GM06990 (cell line): ENCODE data around the gene DLG2.

Source experiments
- DNase-seq: peaks from one replicate; pipeline ENCODE4 v3.0.0-alpha.2; 2011; ENCODE audit not compliant: insufficient read length; ENCODE audit errors: extremely low read depth
- H3K27me3 ChIP-seq: replicated peaks from 2 replicates; pipeline ENCODE4 v1.6.0; 2011; ENCODE audit warnings: low read length; ENCODE audit not compliant: control insufficient read depth, insufficient read depth
- H3K36me3 ChIP-seq: 2 replicates; pipeline ENCODE4 v1.5.1; 2011; ENCODE audit warnings: low read length; ENCODE audit not compliant: control insufficient read depth, insufficient read depth
- H3K4me3 ChIP-seq: replicated peaks from 2 replicates; pipeline ENCODE4 v1.5.1; 2011; ENCODE audit warnings: low read depth, mild to moderate bottlenecking, control low read depth, low read length
- TF ChIP-seq, protein P1 (sequence below): IDR thresholded peaks from 2 replicates; pipeline ENCODE4 v1.5.1; 2011; ENCODE audit warnings: low read length, control low read depth, mild to moderate bottlenecking, inconsistent platforms; ENCODE audit not compliant: insufficient read depth, poor library complexity, severe bottlenecking

DLG2 gene

DNA sequence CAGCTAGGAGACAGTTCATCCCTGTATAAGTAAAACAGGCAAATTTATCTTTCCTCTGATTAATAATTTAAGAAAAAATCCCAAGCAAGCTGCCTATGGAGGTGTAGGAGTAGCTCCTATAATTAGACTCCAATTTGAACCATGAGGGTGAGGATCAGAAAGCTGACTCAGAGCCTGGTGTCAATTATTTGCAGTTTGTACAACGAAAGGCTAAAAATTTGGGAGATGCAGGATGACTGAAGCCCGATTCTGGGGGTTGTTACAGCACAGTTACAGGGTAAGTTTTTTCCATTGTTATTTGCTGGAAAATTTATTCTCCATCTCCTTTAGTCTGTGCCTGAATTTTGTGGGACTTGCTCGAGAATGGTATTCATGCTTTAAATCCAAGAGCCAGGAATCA lies 1981.6 kb downstream of the DLG2 start:
- TF ChIP-seq, protein P1, sequence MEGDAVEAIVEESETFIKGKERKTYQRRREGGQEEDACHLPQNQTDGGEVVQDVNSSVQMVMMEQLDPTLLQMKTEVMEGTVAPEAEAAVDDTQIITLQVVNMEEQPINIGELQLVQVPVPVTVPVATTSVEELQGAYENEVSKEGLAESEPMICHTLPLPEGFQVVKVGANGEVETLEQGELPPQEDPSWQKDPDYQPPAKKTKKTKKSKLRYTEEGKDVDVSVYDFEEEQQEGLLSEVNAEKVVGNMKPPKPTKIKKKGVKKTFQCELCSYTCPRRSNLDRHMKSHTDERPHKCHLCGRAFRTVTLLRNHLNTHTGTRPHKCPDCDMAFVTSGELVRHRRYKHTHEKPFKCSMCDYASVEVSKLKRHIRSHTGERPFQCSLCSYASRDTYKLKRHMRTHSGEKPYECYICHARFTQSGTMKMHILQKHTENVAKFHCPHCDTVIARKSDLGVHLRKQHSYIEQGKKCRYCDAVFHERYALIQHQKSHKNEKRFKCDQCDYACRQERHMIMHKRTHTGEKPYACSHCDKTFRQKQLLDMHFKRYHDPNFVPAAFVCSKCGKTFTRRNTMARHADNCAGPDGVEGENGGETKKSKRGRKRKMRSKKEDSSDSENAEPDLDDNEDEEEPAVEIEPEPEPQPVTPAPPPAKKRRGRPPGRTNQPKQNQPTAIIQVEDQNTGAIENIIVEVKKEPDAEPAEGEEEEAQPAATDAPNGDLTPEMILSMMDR: no peak
- Histone ChIP-seq H3K27me3 (no peaks in the 10 kb centered on the region), H3K36me3 (no peaks in the 10 kb centered on the region), H3K4me3 (no peak overlapping the region)
- DNase-seq: no peak

GRCh38 chr11:83643115-83643514 lies 1984.0 kb downstream of the DLG2 start:
- DNase-seq: peak; percentile 5
- H3K36me3 ChIP-seq: no peaks in the 10 kb centered on the region

DNA sequence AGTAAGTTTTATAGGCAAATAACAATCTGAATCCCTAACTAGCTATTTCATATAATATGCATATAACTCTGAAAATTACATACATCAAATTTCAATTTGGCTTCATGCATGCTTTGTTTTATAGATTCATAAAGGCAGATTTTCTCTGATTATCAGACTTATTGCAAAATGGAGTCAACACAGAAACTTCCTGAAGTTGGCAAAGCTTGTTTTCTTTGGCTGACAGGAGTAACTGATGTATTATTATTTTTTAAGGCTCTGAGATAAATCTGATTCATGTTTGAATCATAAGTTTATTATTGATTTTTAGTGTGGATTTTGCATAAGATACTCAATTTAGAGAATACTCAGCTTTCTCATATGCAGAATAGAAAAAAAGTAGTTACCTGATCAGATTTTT lies 1984.6 kb downstream of the DLG2 start:
- DNase-seq: no peak
- TF ChIP-seq, protein P1: no peak
- H3K4me3 ChIP-seq: no peak overlapping the region
- H3K27me3 ChIP-seq: no peaks in the 10 kb centered on the region
- H3K36me3 ChIP-seq: no peaks in the 10 kb centered on the region

More at GRCh38 chr11:83643115-83643514, 1984.0 kb downstream of the DLG2 start:
- no peaks in the 10 kb centered on the region for H3K27me3 ChIP-seq
- H3K4me3 ChIP-seq: no peak overlapping the region
- TF ChIP-seq, protein P1: no peak

- no peaks in the 10 kb centered on the region for H3K27me3 ChIP-seq
- TF ChIP-seq, protein P1: no peak
- no peaks in the 10 kb centered on the region for H3K36me3 ChIP-seq
- no peak for DNase-seq
- no peak overlapping the region for H3K4me3 ChIP-seq
Observed at GRCh38 chr11:83641511-83641910, 1985.6 kb downstream of the DLG2 start.

GRCh38 chr11:83639995-83640758 lies 1987.0 kb downstream of the DLG2 start:
- TF ChIP-seq, protein P1: no peak
- H3K4me3 ChIP-seq: no peak overlapping the region
- no peaks in the 10 kb centered on the region for H3K36me3 ChIP-seq
- no peaks in the 10 kb centered on the region for H3K27me3 ChIP-seq
- DNase-seq: no peak
